Middle frontal gyrus (tissue), 1 donor: ENCODE results near the gene PTAFR.

Experiments
- DNase-seq: peaks from one replicate; pipeline ENCODE4 v3.0.0-alpha.2; 2015; ENCODE audit warnings: low spot score; ENCODE audit errors: extremely low spot score

Gene PTAFR, protein sequence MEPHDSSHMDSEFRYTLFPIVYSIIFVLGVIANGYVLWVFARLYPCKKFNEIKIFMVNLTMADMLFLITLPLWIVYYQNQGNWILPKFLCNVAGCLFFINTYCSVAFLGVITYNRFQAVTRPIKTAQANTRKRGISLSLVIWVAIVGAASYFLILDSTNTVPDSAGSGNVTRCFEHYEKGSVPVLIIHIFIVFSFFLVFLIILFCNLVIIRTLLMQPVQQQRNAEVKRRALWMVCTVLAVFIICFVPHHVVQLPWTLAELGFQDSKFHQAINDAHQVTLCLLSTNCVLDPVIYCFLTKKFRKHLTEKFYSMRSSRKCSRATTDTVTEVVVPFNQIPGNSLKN

DNA sequence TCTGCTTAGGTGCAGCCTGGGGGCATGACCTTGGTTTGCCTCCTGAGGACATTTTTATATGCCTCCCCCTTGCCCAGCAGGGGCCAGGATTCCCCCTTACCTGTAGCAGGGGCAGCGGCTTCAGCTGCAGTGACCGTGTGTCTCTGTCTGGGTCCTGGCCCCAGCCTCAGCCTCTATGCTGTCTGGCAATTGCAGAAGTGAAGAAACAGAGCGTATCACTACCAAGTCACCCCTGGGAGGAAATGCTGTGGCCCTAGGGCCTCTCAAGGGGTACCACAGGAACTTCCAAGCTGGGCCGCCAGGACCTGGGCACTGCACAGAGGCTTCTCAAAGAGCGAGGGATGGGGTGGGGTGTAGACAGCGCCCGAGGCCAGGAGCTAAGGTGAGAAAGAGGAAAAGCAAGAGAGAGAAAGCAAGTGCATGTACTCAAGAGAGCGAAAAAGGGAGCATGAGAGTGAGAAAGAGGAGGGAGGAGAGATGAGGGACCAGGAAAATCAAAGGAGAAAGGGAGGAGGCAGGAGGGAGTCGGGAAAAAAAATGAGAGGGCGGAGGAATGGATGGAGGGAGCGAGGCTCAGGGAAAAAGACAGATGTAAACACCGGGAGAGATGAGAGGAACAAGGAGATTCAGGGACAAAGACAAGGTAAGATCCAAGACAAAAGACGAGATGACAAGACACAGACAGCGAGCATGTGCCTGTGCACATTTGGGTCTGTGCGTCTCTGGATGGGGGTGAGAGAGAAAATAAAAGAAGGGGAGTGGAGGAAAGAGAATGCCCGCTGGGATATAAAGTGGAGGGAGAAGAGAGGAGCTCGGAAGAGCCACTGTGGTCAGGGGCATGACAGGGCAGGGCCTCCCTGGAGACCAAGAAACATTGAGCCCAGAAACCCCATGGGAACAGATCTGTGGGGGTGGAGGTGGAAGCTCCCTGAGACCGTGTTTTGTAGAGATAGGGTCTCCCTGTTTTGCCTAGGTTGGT, at the start of gene PTAFR:
TSS of gene PTAFR (minus strand) at position 199 of the 979 bp plus-strand sequence. CDS start 25,669 bp downstream, outside the sequence.
- DNase-seq: no peak

DNA sequence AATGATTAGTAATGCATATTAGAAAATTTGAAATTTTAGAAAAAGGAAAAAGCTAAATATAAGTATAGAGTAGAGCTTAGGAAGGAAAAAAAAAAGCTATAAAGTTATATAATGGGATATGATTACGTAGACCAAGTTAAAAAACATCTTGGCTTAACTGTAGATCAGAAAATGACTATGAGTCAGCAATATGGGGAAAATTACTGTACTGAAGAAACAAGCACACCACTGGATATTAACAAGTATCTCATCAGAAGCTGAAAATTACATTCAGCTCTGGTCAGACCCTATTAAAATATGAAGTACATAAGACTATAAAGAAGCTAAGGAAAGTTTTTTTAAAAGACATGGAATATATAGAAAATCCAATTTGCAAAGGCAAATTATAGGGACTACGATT, 36.8 kb upstream of the PTAFR start:
- no peak for DNase-seq

DNA sequence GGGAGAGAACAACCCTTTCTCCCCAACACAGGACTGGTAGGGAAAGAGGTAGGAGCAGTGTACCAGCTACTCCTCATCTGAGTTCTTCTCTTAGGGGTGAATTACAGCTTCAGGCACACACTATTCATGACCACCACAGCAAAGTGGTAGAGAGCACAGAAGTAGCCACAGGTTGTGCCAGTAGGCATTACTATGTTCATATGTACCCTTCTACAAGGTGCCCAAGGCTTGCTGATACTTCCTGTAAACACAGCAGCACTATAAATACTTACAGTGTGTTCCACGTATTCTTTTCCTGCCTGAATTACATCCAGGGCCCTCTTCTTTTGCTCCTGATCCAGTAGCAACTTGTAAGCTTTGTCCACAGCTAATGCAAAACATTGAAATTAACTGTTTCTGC, 33.2 kb upstream of the PTAFR start:
- DNase-seq: no peak

DNA sequence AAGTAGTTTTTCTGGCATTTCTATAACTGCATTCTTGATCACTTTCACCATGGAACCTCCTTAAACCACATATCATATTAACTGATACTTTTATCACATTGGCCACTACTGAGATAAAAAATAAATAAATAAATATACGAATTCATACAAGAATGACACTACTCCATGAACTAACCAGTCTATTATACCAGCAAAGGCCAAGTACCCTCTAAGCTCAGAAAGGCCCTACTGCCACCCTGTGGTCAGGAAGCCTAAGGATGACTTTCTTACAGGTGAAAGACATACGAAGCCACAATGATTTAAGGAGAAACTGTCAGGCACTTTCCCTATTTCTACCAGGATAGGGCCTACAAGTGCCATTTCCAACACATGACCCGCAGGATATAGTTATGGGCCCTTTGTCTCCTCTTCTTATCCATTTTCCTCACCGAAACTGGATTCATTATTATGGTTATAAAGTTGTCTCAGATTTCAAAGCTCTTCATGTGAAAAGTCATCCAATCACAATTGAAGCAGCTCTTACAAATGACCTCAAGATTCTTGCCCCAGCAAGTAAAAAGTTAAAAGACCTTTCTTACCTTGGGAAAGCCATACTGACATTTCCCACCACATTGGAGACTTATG, 32.4 kb upstream of the PTAFR start:
- DNase-seq: peak; percentile 43

DNA sequence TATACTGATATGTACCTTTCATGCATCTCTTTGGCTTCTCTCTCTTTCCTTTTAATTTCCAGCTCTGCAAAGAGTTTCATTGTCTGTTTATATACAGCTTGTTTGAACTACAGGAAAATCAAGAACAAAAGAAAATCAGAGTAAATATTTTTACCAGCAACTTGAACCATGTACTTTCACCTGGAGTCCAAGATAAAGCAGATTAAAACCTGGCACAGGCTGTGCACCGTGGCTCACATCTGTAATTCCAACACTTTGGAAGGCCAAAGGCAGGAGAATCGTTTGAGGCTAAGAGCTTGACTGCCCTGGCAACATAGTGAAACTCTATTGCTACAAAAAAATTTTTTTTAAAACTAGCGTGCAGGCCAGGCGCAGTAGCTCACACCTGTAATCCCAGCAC, 28.8 kb upstream of the PTAFR start:
- no peak for DNase-seq

DNA sequence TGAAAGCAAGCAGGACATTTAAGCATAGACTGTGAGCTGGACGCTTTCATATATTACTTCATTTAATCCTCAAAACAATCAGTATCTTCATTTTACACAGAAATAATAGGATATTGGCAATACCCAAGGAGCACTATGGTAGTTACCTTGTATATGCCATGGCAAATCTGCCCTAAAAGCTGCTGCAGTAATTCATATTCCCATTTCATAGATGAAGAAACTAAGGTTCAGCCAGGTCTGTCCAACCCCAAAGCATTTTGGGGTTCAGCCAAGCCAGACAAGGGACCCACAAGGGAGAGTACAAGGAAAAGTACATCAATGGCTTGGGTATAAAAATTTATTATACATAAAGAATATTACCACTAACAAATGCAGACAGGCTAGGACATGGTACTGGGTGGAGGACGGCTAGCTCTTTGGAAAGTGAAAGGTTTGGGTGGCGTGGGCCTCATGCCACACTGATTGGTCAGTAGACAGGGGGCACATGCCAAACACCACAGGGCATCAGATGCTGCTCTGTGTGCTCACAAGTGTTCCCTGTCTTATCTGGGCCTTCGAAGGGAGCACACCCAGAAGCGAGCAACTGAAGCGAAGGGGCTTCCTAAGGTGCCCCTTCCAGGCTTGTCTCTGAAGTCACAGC, 23.9 kb upstream of the PTAFR start:
- DNase-seq: no peak

DNA sequence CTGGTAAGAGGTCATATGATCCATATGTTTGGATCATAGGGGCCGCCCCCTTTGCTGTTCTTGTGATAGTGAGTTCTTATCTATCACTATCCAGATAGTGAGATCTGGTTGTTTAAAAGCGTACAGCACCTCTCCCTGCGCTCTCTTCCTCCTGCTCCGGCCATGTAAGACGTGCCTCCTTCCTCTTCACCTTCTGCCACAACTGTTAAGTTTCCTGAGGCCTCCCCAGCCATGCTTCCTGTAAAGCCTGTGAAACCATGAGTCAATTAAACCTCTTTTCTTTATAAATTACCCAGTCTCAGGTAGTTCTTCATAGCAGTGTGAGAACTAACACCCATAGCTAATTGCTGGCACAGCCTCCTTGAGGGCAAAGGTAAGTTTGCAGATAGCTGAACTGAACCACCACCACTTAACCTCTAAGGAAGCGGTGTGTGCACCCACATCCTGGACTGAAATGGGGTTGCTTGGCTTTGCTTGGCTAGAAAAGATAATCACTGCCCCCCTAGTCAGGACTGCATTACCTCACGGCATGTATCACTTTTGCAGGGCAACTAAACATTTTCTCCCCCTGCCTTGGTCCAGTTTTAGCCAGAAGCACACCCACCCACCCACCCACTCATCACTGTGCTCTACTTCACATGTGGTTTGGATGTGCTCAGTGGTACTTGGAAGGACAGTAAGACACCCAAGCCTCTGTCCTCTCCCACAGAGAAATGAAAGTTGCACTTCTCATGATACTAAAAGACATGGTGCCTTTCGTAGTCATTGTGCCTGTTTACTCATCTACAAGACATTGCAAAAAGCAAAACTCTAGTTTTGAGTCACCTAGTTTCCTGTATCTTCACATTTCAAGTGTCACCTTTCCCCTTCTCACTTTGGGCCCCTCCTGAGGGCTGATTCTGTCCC, 23.1 kb upstream of the PTAFR start:
- no peak for DNase-seq

DNA sequence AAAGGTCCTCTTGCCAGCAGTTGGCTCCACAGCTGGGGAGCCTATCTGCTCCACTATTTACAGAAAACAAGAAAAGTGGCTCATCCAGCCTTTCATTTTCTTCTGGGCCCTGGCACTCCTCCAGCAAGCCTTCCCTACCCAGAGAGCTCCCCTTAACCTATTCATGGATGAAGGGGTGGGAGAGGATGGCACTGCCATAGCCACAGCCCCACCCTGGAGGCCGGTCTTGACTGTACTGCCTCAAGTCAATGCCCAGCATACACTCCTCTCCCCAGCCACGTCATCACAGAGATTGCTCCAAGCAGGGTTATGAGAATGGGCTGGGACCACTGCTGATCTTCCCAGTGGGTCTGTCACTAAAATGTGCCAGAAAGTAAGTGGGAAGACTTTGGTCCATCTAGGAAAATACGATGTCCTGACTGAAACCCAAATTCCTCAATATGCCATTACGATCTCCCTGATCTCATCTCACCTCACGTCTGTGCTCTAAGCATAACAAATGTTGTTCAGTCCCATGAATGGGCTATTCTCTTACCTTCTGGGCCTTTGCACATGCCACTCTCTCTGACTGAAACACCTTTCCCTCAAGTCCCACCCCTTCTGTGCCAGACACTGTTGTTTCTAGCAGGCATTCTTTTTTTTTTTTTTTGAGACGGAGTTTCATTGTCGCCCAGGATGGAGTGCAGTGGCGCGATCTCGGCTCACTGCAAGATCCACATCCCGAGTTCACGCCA, 21.4 kb upstream of the PTAFR start:
- DNase-seq: no peak

DNA sequence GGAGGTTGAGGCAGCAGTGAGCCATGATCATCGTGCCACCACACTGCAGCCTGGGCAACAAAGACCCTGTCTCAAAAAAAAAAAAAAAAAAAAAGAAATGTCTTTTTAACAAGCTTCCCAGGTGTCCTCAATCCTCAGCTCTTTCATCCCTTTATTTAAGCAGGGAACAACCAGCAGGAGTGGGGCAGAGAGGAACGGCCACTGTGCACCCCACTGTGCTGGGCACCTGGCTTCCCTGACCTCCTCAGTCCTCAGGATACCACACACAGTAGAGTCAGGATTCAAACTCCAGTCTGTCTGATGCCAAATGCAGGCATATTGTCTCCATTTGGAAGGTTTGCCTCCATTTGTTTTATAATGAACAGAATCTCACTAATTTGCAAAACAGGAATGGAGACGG, 19.8 kb upstream of the PTAFR start:
- DNase-seq: no peak

DNA sequence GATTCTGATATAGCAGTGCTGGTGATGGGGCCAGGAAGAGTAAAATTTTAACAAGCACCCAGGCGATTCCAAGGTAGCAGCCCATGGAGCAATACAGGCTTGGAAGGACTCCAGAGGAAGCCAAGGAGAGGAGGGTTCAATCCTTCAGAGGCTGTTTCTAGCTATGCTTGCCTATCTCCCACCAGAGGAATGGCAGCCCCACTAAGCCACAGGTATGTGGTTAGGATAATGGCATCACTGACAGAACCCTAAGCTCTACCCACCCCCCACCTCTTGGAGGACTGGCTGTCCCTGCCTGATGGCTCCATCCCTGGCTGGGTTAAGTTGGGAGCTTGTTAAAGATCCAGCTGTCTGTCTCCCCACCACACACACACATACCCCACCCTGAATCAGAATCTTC, 19.3 kb upstream of the PTAFR start:
- DNase-seq: no peak

DNA sequence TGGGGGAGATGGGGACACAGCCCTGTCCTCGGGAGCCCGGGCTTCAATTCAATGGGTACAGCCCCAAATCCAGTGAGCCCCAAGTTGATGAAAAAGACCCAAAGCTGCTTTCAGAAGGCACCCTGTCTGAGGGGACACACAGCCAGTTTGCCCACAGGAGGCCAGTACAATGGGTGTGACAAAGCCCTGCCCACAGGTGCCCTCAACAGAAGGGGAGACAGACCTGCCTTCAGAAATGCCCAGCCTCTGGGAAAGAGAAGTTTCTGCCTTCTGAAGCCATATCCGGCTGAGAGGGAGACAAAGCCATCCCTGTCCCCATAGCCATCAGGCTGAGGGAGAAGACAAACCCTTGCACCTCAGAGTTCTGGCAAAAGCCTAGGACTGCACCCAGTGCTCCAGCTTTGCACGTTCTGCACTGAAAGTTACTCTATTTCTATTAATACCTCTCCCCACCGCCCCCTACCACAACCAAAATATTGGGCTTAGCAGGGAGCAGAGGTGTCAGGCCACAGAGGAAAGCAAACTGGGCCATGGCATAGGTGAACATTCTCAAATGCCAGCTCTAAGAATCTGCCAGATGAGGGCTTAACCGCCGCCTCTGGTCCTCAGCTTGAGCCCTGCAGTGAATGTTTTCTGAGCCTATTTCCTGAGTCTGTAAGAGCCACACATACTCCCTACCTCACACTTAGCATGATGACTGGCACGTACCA, 18.0 kb upstream of the PTAFR start:
- no peak for DNase-seq

DNA sequence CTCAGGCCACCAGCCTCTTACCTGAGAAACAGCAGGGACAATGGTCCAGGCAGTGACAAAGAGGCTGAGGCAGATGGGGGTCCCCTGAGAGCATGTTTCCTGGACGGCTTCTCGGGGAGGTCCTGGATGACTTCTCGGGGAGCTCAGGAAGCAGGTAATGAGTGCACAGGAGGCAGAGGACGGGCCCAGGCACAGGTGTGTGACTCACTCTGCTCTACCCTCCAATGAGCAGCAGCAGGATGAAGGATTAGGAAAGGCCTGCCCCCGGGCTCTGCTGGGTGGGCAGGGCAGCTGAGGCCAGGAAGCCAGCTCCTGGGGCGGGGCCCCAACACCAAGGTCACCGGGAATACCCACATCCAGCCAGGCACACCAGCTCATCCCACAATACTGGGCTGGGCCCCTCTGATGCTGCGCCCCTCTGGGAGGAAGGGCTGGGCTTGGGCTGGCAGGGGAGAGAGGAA, 17.2 kb upstream of the PTAFR start:
- DNase-seq: no peak

DNA sequence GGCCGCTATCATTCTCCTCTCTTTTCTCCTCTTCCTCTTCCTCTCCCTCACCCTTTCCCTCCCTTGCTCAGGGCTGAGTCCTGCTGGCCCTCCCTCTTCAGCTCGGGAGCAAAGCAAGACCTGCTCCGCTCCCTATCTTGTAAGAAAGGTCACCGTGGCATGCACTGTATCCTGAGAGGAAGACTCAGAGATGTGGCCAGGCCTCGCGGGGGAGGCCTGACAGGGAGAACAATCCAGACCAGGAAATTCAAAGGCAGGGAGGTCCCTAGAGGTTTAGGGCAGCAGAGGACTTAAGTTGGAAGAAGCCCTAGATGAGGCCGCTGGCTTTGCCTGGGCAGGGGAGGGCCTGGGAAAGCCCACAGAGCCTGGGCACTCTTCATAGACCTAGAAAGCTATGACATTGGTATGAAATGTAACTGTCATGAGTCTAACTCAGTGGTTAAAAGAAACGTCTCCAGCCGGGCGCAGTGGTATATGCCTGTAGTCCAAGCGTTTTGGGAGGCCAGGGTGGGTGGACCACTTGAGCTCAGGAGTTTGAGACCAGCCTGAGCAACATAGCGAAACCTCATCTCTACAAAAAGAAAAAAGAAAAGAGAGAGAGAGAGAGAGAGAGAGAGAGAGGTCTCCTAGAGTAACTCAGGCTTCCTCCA, 14.6 kb upstream of the PTAFR start:
- no peak for DNase-seq

DNA sequence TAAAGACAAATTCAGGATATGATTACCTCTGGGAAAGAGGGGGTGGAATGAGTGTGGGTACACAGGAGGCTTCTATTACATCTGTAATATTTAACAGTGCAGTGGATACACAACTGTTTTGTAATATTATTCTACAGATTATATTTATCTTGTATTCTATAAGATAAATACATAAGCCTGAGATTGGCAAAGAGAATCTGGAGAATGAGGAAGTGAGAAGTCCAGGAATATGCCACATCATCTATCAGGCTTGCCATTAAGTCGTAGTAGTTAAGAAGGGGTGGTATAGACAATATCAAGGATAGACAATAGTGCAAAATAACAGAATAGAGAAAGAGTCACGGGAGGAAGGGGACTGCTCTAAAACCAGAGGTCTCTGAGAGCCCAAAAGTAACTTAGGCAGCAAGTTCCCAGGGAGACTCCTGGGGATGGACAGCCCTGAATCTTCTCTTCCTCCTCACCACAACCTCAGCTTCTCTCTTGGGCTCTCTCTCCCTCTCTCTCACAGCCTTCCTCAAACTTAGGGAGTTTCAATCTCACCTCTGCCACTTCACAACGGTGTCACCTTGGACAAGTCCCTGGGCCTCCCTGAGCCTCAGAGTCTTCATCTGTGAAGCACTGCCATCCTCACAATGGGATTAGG, 14.0 kb upstream of the PTAFR start:
- DNase-seq: no peak

DNA sequence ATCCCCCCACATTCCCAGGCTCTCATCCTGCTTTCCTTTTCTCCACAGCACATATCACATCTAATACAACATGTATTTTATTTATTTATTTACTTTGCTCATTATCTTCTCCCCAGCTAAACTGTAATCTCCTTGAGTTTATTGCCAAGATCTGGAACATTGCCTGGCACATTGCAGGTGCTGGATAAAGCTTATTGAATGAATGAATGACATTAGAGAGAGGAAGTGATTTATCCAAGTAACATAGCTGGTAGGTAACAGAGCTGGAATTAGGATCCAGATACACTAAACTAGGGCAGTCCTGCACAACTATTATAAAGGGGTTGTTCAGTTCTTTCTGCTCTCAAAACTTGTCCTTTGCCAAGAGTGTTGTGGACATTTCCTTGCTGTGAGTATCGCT, 8.6 kb upstream of the PTAFR start:
- DNase-seq: no peak

DNA sequence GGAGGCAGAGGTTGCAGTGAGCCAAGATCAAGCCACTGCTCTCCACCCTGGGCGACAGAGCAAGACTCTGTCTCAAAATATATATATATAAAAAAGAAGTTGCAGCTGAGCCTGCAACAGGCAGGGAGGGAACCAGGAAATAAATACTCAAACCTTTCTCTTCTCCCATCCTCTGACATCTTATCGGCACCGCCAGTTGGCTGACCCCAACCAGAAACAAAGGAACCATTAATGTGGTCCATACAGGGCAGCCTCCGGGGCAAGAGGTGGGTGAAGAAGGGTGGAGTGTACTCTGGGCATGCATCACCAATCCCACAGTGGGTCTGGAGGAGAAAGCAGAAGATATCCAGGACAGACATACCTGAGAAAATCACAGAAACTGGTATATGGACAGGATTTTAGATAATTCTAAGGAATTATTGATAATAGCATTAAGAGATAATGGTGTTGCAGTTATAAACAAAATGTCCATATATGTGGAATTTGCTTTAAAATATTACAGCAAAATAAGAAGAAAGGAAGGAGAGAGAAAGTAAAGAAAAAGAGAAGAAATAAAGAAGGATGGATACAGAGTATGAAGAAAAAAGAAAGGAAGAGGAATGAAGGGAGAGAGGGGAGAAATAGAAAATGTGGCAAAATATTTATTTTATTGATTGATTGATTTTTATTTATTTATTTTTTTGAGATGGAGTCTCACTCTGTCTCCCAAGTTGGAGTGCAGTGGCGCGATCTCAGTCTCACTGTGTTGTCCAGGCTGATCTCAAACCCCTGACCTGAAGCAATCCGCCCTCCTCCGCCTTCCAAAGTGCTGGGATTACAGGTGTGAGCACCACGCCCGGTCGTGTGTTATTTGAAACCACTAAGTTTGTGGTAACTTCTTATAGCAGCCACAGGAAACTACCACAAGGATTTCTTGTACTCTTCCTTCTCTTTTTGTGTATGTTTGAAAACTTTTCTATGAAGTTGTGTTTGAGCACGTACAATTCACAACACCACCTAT, 4.1 kb upstream of the PTAFR start:
- DNase-seq: no peak
